IPS-18c (cell line): Measurements from ENCODE around the gene INTS4.
"Not testable (repeated sequence)": the region's sequence is repeated elsewhere in the genome, so short reads cannot be mapped to it uniquely, and the experiment has no call there.

Experiments
- H3K4me3 ChIP-seq: 2 replicates; pipeline ENCODE4 v1.7.0; 2013; ENCODE audit warnings: low read depth, mild to moderate bottlenecking, low read length, moderate library complexity; ENCODE audit not compliant: insufficient read depth
- H3K9me3 ChIP-seq: one replicate; pipeline ENCODE4 v1.6.1; 2013; ENCODE audit warnings: mild to moderate bottlenecking, low read length, moderate library complexity; ENCODE audit not compliant: control insufficient read depth, insufficient read depth

The INTS4 gene

DNA sequence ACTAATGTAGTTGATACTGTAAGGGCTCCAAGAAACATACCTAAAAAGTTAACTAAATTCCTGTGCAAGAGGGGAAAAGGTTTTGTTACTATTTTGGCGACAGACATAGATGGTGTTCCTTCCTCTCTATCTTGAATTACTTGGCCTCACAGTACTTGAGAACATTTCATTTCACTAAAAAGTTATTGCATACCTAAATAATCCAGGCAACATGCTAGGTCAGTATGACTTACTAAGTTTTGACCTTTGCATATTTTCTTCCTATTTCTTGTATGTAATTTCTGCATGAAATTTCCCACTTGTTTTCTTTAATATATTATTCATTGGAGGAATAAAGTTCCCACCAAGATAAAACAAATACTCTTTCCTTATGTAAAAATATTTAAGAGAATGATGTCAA is 99.5 kb downstream of the INTS4 start:
- H3K4me3 ChIP-seq, H3K9me3 ChIP-seq: not testable (repeated sequence)

DNA sequence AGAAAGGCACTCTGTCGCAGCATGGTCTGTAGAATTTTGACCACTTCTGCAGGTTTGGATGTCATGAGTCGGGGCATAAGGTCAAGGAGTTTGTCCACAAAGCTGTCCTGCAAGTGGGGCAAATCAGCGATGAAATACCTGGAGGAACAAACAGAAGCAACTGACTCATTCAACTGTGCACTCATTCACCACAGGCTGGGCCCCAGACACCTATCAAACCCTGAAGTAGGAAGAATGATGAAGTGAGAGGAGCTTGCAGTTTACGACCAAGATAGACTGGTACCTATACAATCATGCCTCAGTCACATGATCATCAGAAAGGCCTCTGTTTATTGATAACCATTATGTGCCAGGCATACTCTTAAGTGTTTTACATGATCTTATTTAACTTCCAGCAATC is 102.8 kb downstream of the INTS4 start:
- not testable (repeated sequence) for H3K9me3 ChIP-seq, H3K4me3 ChIP-seq

DNA sequence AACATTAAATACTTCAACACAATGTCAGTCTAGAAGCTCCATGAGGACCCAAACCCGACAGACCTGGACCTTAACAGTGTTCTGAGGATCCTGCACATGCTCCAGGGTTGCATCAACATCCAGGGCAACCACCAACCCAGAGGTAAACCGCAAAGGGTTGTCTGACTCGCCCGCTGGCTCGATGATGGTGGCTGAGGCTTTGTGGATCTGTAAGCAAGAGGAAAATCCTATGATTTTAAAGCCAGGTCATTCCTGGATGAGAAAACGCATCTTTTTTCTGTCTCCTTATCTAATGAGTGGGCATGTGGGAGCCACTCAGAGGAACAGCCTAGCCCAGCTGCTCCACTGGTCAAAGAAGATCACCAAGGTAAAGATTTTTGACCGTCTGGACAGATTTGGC is 103.2 kb downstream of the INTS4 start:
- H3K9me3 ChIP-seq, H3K4me3 ChIP-seq: not testable (repeated sequence)

DNA sequence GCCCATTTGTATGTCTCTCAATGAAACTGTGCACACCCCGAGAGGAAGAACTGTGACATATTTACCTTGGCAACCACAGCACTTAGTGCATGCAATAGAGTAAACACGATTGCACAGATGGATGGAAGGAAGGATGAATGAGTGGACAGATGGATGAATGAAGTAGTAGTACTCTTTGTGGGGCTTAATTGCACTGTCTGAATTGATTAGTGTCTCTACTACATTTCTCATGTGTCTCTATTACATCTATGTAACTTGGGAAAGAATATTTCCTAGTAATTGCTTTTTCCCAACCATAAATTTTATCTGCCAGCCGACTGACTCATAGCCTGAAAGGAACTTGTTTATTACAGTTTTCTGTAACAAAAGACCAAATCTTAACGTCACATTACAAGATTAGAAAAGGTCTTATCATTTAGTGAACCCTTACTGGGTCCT is 103.8 kb downstream of the INTS4 start:
- H3K4me3 ChIP-seq, H3K9me3 ChIP-seq: not testable (repeated sequence)

DNA sequence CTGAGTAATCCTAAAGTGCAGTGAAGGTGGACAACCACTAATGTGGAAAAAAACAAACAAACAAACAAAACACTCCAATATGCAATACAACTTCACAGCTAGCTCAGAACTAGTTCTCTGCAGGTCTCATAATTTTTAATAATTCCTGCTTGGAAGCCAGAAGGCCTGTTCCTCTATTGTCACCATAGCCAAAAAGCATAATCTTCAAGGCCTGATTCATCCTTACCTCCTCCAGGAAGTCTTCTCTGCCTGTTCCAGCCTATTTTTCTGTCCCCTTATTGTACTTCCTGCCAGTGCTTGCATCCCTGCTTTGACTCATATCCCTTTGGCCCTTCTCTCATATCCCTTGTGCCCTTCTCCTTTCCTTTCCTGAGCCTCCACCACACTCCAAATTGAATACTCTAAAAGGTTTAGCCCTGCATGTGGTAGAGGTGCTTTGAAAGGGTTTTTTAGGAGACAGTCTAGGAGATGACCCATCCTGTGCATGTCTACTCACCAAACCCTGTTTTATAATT is 104.3 kb downstream of the INTS4 start:
- not testable (repeated sequence) for H3K4me3 ChIP-seq, H3K9me3 ChIP-seq

DNA sequence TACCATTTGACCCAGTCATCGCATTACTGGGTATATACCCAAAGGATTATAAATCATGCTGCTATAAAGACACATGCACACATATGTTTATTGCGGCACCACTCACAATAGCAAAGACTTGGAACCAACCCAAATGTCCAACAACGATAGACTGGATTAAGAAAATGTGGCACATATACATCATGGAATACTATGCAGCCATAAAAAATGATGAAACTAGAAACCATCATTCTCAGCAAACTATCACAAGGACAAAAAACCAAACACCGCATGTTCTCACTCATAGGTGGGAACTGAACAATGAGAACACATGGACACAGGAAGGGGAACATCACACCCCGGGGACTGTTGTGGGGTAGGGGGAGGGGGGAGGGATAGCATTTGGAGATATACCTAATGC is 105.4 kb downstream of the INTS4 start:
- not testable (repeated sequence) for H3K9me3 ChIP-seq, H3K4me3 ChIP-seq

DNA sequence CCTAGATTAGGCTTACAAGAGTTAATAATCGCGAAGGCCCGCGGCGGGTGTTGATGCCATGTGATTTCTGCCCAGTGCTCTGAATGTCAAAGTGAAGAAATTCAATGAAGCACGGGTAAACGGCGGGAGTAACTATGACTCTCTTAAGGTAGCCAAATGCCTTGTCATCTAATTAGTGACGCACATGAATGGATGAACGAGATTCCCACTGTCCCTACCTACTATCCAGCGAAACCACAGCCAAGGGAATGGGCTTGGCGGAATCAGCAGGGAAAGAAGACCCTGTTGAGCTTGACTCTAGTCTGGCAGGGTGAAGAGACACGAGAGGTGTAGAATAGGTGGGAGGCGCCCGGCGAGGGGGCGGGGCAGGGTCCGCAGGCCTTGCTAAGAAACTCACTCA is 108.1 kb downstream of the INTS4 start:
- Histone ChIP-seq H3K4me3 (no peak overlapping the region), H3K9me3 (no peaks in the 10 kb centered on the region)

DNA sequence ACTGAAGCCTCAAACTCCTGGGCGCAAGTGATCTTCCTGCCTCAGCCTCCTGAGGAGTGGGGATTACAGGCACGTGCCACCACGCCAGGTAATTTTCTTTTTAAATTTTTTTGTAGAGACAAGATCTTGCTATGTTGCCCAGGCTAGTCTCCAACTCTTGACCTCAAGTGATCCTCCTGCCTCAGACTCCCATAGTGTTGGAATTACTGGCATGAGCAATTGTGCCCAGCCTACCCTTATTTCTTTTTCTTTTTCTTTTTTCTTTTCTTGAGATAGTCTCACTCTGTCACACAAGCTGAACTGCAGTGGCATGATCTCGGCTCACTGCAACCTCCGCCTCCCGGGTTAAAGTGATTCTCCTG is 109.7 kb downstream of the INTS4 start:
- Histone ChIP-seq H3K9me3 (no peaks in the 10 kb centered on the region), H3K4me3 (no peak overlapping the region)

DNA sequence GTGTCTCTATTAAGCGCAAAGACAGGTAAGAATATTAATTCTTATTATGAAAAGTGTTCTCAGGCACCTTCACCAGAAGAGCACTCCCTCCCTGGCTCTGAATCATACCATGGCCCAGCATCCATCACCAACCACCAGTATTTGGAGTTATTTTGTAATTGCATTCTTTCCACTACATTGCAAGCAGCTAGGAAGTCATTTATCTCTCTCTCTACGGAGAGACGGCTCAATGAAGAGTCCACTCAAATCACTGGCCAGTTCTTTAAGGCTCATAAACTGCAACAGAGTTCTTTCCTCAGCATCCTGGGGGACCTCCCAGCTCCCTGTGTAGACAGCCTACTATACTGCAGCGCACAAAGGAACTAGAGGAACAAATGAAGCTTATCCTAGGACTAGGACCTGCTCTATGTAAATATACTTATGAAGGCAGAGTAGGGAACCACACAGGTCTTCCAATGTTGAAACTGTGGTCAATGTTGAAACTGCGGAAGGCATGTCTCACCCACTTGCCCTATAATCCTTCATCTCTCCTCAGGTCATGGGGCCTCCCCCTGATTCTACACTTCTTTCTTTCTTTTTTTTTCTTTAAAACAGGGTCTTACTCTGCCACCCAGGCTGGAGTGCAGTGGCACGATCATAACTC is 110.2 kb downstream of the INTS4 start:
- Histone ChIP-seq H3K9me3 (no peaks in the 10 kb centered on the region), H3K4me3 (no peak overlapping the region)

DNA sequence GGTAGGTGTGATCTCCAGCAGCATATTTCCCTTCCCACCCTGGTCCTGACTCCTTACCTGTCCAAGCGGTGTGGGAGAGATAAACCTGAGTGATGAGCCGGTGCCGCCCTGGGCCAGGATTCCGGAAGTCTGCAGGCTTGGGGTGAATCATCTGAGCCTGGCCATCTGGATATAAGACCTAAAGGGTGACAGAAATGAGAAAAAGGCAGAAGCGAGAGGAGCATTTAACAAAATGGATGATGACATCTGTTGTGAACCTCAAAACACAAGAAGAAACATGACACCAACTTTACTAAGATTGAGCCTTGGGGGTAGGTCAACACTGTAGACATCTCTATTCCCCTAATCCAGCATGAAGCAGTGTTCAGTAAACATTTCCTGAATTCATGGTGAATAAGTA is 110.7 kb downstream of the INTS4 start:
- H3K9me3 ChIP-seq, result no peaks in the 10 kb centered on the region
- no peak overlapping the region for H3K4me3 ChIP-seq

DNA sequence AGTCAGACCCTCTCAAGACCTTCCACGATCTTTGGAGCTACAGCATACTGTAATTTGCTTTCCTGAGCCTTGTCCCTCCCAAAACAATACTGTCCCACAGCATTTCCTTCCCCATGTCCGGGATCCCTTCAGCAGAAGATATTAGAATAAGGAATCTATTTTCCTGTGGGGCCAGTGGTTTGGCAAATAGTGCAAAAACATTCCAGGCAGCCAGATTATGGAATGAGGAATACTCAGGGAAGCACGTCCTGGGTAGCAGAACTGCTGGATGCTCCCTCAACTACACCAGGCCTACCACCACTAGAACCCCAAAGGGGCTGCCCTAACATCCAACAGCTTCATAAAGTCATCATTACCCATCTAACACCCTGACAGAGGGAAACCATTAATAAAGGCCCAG is 112.1 kb downstream of the INTS4 start:
- no peaks in the 10 kb centered on the region for H3K9me3 ChIP-seq
- no peak overlapping the region for H3K4me3 ChIP-seq

DNA sequence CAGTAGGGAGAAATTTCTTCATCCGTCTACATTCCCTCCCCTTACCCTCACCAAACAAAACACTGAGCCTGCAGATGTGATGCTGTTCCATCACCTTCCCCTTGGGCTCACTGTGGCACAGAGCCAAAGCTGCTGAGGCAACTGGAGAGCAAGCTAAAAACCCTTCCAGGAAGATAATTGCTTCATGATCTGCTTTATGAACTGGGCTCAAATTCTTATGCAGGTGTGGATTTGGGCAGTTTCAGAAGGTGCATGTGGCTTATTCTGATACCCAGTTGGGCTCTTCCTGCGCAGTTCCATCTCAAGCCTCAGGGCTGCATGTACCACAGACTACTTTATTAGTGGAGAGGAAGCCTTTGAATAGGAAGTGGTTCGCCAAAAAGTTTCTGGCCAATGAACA is 115.2 kb downstream of the INTS4 start:
- Histone ChIP-seq H3K9me3 (no peaks in the 10 kb centered on the region), H3K4me3 (no peak overlapping the region)

DNA sequence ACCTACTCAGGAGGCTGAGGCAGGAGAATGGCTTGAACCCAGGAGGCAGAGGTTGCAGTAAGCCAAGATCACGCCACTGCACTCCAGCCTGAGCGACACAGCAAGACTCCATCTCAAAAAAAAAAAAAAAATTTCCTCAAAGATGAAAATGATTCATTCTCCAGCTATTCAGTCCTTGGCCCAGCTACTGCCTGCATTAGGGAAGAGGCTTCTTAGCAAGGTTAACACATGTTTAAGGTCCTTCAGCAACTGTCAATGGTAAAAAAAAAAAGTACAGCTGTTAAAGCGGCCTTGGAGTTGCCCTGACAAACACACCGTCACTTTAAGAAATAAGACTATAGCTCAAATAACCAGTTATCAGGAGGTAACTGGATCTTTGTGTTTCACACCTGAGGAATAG is 116.2 kb downstream of the INTS4 start:
- H3K9me3 ChIP-seq, H3K4me3 ChIP-seq: not testable (repeated sequence)

DNA sequence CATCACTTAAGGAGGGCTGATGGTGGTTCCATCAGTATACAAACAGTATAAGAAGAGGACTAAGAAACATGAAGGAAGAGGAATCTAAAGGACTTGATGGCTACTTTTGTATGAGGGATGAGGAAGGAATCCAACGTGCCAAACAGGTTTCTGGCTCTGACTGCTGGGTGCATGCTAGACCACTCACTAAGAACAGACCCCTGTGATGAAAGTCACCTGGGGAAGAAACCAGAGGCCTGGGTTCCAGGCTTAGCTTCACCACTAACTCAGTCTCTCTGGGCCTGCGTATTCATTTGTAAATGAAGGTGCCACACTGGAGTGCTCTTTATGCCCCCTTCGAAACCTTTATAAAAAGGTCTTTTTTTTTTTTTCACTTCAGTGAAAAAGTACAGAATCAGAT is 118.4 kb downstream of the INTS4 start:
- no peak overlapping the region for H3K4me3 ChIP-seq
- no peaks in the 10 kb centered on the region for H3K9me3 ChIP-seq

DNA sequence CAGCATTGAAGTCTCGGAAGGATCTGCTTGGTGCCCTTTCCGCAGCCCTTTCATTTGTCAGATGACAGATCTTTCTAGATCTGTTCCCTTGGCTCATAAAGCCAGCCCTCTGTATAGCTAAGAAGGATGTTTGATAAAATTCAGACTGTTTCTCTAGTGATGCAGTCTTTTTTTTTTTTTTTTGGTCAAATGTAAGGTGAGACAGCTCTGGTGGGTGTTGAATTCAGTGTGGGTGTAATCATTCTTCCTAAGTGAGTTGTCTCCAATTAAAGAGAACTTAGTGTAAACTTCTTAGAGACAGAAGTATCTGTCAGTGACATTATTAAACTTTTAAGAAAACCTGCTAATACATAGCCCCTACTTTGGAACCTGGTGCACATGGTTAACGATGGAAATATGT is 120.3 kb downstream of the INTS4 start:
- Histone ChIP-seq H3K9me3 (no peaks in the 10 kb centered on the region), H3K4me3 (no peak overlapping the region)

DNA sequence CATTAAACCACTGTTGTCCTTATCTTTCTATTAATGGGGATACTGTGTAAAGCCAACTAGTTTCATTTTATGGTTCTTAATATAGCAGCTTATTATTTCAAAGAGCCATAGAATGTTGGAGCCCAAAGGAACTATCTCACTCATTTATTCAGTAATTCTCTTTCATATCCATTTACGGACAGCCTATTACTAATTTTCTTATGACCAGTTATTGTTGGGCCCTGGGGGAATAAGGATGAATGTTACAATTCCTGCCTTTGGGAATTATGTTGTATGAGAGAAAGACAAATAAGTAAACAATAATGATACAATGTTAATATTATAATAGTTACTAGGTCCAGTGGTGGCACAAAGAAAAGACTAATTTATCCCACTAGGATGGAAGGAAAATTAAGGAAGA is 121.1 kb downstream of the INTS4 start:
- H3K9me3 ChIP-seq, result no peaks in the 10 kb centered on the region
- H3K4me3 ChIP-seq, result no peak overlapping the region

DNA sequence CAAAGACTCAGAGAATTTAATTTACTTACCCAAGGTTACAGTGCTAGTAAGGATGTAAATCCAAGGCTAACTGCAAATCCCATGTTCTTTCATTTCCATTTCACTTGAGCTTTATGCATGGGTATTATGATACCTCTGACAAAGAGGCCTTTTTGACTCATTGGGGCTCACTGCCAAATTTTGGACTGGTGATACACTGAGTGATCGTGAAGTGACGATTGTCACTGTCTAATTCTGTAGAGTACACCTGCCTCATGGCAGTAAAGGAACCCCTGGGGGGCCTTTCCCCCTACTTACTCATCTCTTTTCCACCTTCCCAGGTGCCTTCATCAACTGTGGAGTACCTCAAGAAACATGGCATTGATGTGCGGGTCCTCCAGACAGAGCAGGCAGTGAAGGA is 122.6 kb downstream of the INTS4 start:
- no peak overlapping the region for H3K4me3 ChIP-seq
- H3K9me3 ChIP-seq, result no peaks in the 10 kb centered on the region

DNA sequence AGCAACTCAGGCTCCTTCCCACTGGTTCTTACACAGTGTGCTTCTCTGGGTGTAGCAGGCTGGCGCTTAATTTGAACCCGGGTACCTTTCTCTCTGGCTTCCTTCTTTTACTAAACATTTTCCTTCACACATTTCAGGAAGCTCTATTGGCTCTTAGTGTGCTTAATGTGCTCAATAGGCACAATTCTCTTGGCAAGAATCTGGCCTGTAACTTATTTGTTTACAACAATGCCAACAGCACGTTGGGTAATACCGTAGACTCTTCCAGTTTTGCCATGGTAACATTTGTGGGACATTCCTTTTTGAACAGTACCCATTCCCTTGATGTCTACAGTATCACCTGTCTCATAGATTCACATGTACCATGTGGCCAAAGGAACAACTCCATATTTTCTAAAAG is 125.7 kb downstream of the INTS4 start:
- no peaks in the 10 kb centered on the region for H3K9me3 ChIP-seq
- H3K4me3 ChIP-seq, result no peak overlapping the region

DNA sequence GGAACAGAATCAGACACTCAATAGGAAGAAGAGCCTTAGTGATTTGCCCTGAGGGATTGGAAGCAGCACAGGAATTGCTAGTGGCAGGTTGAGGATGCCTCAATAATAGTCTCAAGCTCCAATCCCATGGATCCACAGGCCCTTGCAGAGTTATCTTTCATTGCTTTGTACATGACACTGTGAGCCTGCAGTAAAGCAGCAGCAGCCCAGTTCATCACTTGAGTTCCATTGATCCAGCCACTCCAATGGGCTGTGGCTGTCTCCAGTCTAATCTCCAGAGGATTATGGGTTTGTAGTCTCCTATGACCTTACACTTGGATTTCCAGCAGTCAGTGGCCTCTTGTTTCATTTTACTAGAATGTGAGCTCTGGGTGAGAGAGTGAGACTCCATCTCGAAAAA is 128.1 kb downstream of the INTS4 start:
- H3K4me3 ChIP-seq, result no peak overlapping the region
- no peaks in the 10 kb centered on the region for H3K9me3 ChIP-seq
